HepG2 (cell line): ENCODE measurements around the gene STIP1. TPM values are rescaled to one million over a fixed set of nuclear protein-coding genes. Genes with fewer than 3 reads are reported as not detected.

Source experiments
- ATAC-seq: fragments of 200-7000 bp; cut with Tn5 transposase; 3 replicates; pipeline ENCODE4 v1.9.1; 2020; ENCODE audit warnings: mild to moderate bottlenecking, moderate library complexity
- Bru-seq: library from RNA; stranded (reverse); fragments of 400-500 nt; gene quantifications from one replicate; lab custom pipeline; 2021; lab: Mats Ljungman, UMichigan
- BruChase-seq, 2 experiments: library from RNA; stranded (reverse); fragments of 400-500 nt; gene quantifications; one replicate each; lab custom pipeline; 2021; lab: Mats Ljungman, UMichigan
- BruUV-seq: library from RNA; stranded (reverse); fragments of 400-500 nt; replicated peaks from 2 replicates; lab custom pipeline; 2021; lab: Mats Ljungman, UMichigan
- CTCF ChIA-PET: fragments of 300-600 bp; formaldehyde crosslinking; extraction: SDS; loops from one replicate; lab custom pipeline; 2021; ENCODE audit warnings: low total read pairs, inconsistent platforms, low intra/inter-chr PET ratio; lab: Yijun Ruan, JAX
- POLR2A ChIA-PET: fragments of 350-600 bp; sonication (Branson Sonifier 250); formaldehyde crosslinking; loops from one replicate; lab custom pipeline; 2020; ENCODE audit warnings: antibody characterized with exemption, inconsistent platforms; lab: Yijun Ruan, JAX
- DNase-seq: peaks from one replicate; pipeline ENCODE4 v3.0.0-alpha.2; 2015; ENCODE audit warnings: low spot score
- FAIRE-seq: peaks from 3 replicates; lab custom pipeline; 2011; peaks lifted over from hg19 to GRCh38; lab: Jason Lieb, UNC
- H2AFZ ChIP-seq: one replicate; pipeline ENCODE4 v1.6.1; 2011; ENCODE audit warnings: low read length, inconsistent platforms
- H3K27ac ChIP-seq: fragments of 300-600 bp; 3 replicates; pipeline ENCODE4 v1.8.0; 2011; ENCODE audit warnings: mixed run types, mild to moderate bottlenecking, mixed read lengths, low read length, inconsistent platforms; ENCODE audit not compliant: insufficient read depth; ENCODE audit errors: extremely low read length
- H3K27me3 ChIP-seq, 2 experiments: fragments of 200-600 bp in 1 of 2; 2 replicates in 1 of 2; 3 replicates in 1 of 2; pipeline versions ENCODE4 v1.6.0 to v1.8.0; 2011; ENCODE audit warnings: low read length in 2 of 2, mild to moderate bottlenecking in 2 of 2, moderate library complexity in 2 of 2, inconsistent platforms in 1 of 2; ENCODE audit not compliant: insufficient read depth in 2 of 2, control insufficient read depth in 1 of 2
- H3K36me3 ChIP-seq, 2 experiments: fragments of 200-600 bp in 1 of 2; replicated peaks in 1 of 2; 2 replicates in 1 of 2; 3 replicates in 1 of 2; pipeline versions ENCODE4 v1.5.1 to v1.8.0; 2011; ENCODE audit warnings: low read length in 2 of 2, inconsistent platforms in 1 of 2; ENCODE audit not compliant: insufficient read depth in 2 of 2, control insufficient read depth in 1 of 2
- H3K4me1 ChIP-seq: 2 replicates; pipeline ENCODE4 v1.5.1; 2012; ENCODE audit warnings: low read length, inconsistent platforms; ENCODE audit not compliant: insufficient read depth
- H3K4me2 ChIP-seq: 2 replicates; pipeline ENCODE4 v1.6.0; 2011; ENCODE audit warnings: low read depth, low read length, inconsistent platforms
- H3K4me3 ChIP-seq, 3 experiments: fragments of 200-600 bp in 1 of 3; sonication (generic), shearing (Covaris generic) in 1 of 3; replicated peaks in 1 of 3; 2 replicates each; pipeline ENCODE4 v1.5.1; 2011 to 2016; ENCODE audit warnings: low read length in 3 of 3, inconsistent platforms in 2 of 3, low read depth in 2 of 3, mild to moderate bottlenecking in 2 of 3, control low read depth in 1 of 3, mixed read lengths in 1 of 3; ENCODE audit not compliant: insufficient read depth in 1 of 3
- H3K79me2 ChIP-seq: one replicate; pipeline ENCODE4 v1.6.1; 2011; ENCODE audit warnings: low read length, inconsistent platforms; ENCODE audit not compliant: insufficient read depth
- H3K9ac ChIP-seq: 2 replicates; pipeline ENCODE4 v1.6.0; 2011; ENCODE audit warnings: mild to moderate bottlenecking, low read depth, low read length, inconsistent platforms; ENCODE audit not compliant: insufficient read depth
- H3K9me3 ChIP-seq: 2 replicates; pipeline ENCODE4 v1.5.1; 2012; ENCODE audit warnings: mild to moderate bottlenecking, low read length
- H4K20me1 ChIP-seq: 2 replicates; pipeline ENCODE4 v1.6.0; 2011; ENCODE audit warnings: inconsistent platforms, mild to moderate bottlenecking, low read length, moderate library complexity; ENCODE audit not compliant: insufficient read depth
- BRF2 ChIP-seq: sonication (generic); formaldehyde crosslinking; IDR thresholded peaks from 2 replicates; pipeline ENCODE4 v1.8.1; 2022; ENCODE audit warnings: mild to moderate bottlenecking, missing genetic modification reagents
- HNRNPK ChIP-seq: fragments of 200-400 bp; formaldehyde crosslinking; IDR thresholded peaks from 2 replicates; pipeline ENCODE4 v1.6.1; 2018; ENCODE audit warnings: low read length, low read depth, moderate library complexity, mild to moderate bottlenecking; ENCODE audit not compliant: poor library complexity, severe bottlenecking
- ISL2 ChIP-seq: sonication (generic); formaldehyde crosslinking; IDR thresholded peaks from 2 replicates; pipeline ENCODE4 v1.5.0; 2020; ENCODE audit warnings: missing genetic modification reagents
- MAZ ChIP-seq, 2 experiments: sonication (generic) in 1 of 2; formaldehyde crosslinking in 1 of 2; IDR thresholded peaks; 2 replicates each; pipeline versions ENCODE4 v1.5.0 to v1.6.1; 2012 to 2020; ENCODE audit warnings: low read depth in 2 of 2, mild to moderate bottlenecking in 2 of 2, borderline replicate concordance in 1 of 2, improper control_type of control experiment in 1 of 2, low read length in 1 of 2, missing genetic modification reagents in 1 of 2, moderate library complexity in 1 of 2
- SOX5 ChIP-seq: IDR thresholded peaks from 2 replicates; pipeline ENCODE4 v1.6.1; 2016; ENCODE audit warnings: borderline replicate concordance
- WIZ ChIP-seq: sonication (generic); formaldehyde crosslinking; IDR thresholded peaks from 2 replicates; pipeline ENCODE4 v1.5.1; 2020; ENCODE audit warnings: mild to moderate bottlenecking, missing genetic modification reagents
- ZBTB2 ChIP-seq: sonication (generic); formaldehyde crosslinking; IDR thresholded peaks from 2 replicates; pipeline ENCODE4 v1.8.0; 2022; ENCODE audit warnings: low read depth, missing genetic modification reagents
- ZNF430 ChIP-seq: sonication (generic); formaldehyde crosslinking; IDR thresholded peaks from 2 replicates; pipeline ENCODE4 v1.9.0; 2021; ENCODE audit warnings: mild to moderate bottlenecking, missing genetic modification reagents
- ZNF44 ChIP-seq: sonication (generic); formaldehyde crosslinking; IDR thresholded peaks from 2 replicates; pipeline ENCODE4 v1.5.1; 2020; ENCODE audit warnings: mild to moderate bottlenecking, missing genetic modification reagents
- ZNF562 ChIP-seq: sonication (generic); formaldehyde crosslinking; IDR thresholded peaks from 2 replicates; pipeline ENCODE4 v1.8.0; 2022; ENCODE audit warnings: missing genetic modification reagents, borderline replicate concordance
- ZNF704 ChIP-seq: sonication (generic); formaldehyde crosslinking; IDR thresholded peaks from 2 replicates; pipeline ENCODE4 v1.8.1; 2023; ENCODE audit warnings: mild to moderate bottlenecking, inconsistent platforms, moderate library complexity, missing genetic modification reagents, borderline replicate concordance
- ZNF709 ChIP-seq: sonication (generic); formaldehyde crosslinking; IDR thresholded peaks from 2 replicates; pipeline ENCODE4 v1.5.0; 2020; ENCODE audit warnings: mild to moderate bottlenecking, missing genetic modification reagents
- WGBS: methylation state at CpG from one replicate; pipeline ENCODE4 v1.1.6; 2017; ENCODE audit warnings: low lambda C conversion rate; 5-methylcytosine and 5-hydroxymethylcytosine counted together
- in situ Hi-C: cut with HindIII; loops from 2 replicates; pipeline ENCODE4 v1.10.0; 2017; ENCODE audit warnings: low pct_unique_long_range_greater_than_20kb; ENCODE audit not compliant: extremely low pct_ligation_motif_present
- intact Hi-C: fragments of 100-400 bp; cut with micrococcal nuclease; formaldehyde crosslinking; loops from one replicate; pipeline ENCODE4 v1.10.0; 2022; ENCODE audit not compliant: unreplicated experiment
- long read RNA-seq, 2 experiments: library from RNA in 1 of 2; library from polyadenylated mRNA in 1 of 2; stranded (forward) in 1 of 2; unstranded in 1 of 2; transcript quantifications; one replicate each; pipeline ENCODE4 v2.0.0, GENCODE V29; 2019 to 2022
- polyA minus RNA-seq, 3 experiments: library from RNA; depleted of rRNA, polyadenylated mRNA; stranded (reverse); fragments of >200 nt; gene quantifications; 2 replicates each; pipeline ENCODE4 v1.2.3, GENCODE V29; 2011; ENCODE audit warnings: low replicate concordance in 1 of 3
- polyA plus RNA-seq, 8 experiments: library from polyadenylated mRNA; depleted of rRNA in 3 of 8; stranded (reverse) in 7 of 8; unstranded in 1 of 8; fragments of >200 nt; fragmentation: Illumina TruSeq in 4 of 8; extraction: Trizol in 4 of 8; gene quantifications; 2 replicates each; pipeline versions ENCODE4 v1.2.1 to v1.2.3, GENCODE V29; 2011 to 2016; ENCODE audit warnings: low read depth in 4 of 8, missing spikeins in 1 of 8, mixed read lengths in 1 of 8; ENCODE audit not compliant: insufficient read depth in 1 of 8
- total RNA-seq, 5 experiments: library from RNA; depleted of rRNA; stranded (reverse); fragments of >200 nt; fragmentation: Illumina TruSeq; extraction: Trizol; gene quantifications; 2 replicates each; pipeline ENCODE4 v1.2.3, GENCODE V29; 2016; ENCODE audit warnings: low read depth in 1 of 5

Gene STIP1
- total RNA-seq (2016; rRNA removed; fragmentation: Illumina TruSeq; extraction: Trizol) (217 and 245 TPM in 2 replicates), polyA plus RNA-seq (2011; rRNA removed) (81.1 and 83.3 TPM in 2 replicates), polyA minus RNA-seq (2011; rRNA and poly(A)+ RNA removed; ENCODE audit: low replicate concordance) (195 and 711 TPM in 2 replicates), Bru-seq, nascent RNA (percentile 81 among the genes with signal in this experiment), BruChase-seq, experiment 1, labeled RNA remaining after a 6-hour chase (percentile 96 among the genes with signal in this experiment), BruChase-seq, experiment 2, labeled RNA remaining after a 2-hour chase (percentile 94 among the genes with signal in this experiment)
- 46.5 and 48.4 TPM in 2 replicates for total RNA-seq (2016; cell fraction: cytosol; rRNA removed; fragmentation: Illumina TruSeq; extraction: Trizol; ENCODE audit: low read depth)
- 218 and 244 TPM in 2 replicates for total RNA-seq (2016; cell fraction: insoluble cytoplasmic fraction; rRNA removed; fragmentation: Illumina TruSeq; extraction: Trizol)
- total RNA-seq (2016; cell fraction: membrane; rRNA removed; fragmentation: Illumina TruSeq; extraction: Trizol), result 61.0 and 67.1 TPM in 2 replicates
- 112 and 121 TPM in 2 replicates for total RNA-seq (2016; cell fraction: nucleus; rRNA removed; fragmentation: Illumina TruSeq; extraction: Trizol)
- 91.1 and 93.1 TPM in 2 replicates for polyA plus RNA-seq (2011; cell fraction: cytosol; rRNA removed)
- 60.8 and 70.1 TPM in 2 replicates for polyA plus RNA-seq (2011; cell fraction: nucleus; rRNA removed)
- 137 and 145 TPM in 2 replicates for polyA plus RNA-seq (2012)
- polyA plus RNA-seq (2016; cell fraction: cytosol; fragmentation: Illumina TruSeq; extraction: Trizol; ENCODE audit: low read depth), result 30.4 and 33.4 TPM in 2 replicates
- polyA plus RNA-seq (2016; cell fraction: insoluble cytoplasmic fraction; fragmentation: Illumina TruSeq; extraction: Trizol; ENCODE audit: low read depth), result 276 and 284 TPM in 2 replicates
- polyA plus RNA-seq (2016; cell fraction: membrane; fragmentation: Illumina TruSeq; extraction: Trizol; ENCODE audit: low read depth), result 43.9 and 49.3 TPM in 2 replicates
- polyA plus RNA-seq (2016; cell fraction: nucleus; fragmentation: Illumina TruSeq; extraction: Trizol; ENCODE audit: insufficient read depth, low read depth), result 175 and 176 TPM in 2 replicates
- polyA minus RNA-seq (2011; cell fraction: cytosol; rRNA and poly(A)+ RNA removed), result 90.4 and 98.8 TPM in 2 replicates
- 84.3 and 104 TPM in 2 replicates for polyA minus RNA-seq (2011; cell fraction: nucleus; rRNA and poly(A)+ RNA removed)
- long read RNA-seq, experiment 1, transcript STIP1-201 (14 exons, 2,196 nt), result major isoform, 151 of 204 reads
- long read RNA-seq, experiment 1, transcript STIP1-211 (5 exons, 772 nt), result minor isoform, 10 of 204 reads
- long read RNA-seq, experiment 1, partial matches to known transcripts, result 27 of 204 reads
- long read RNA-seq, experiment 1, other reads (novel, unspliced or antisense), result 15 of 204 reads
- long read RNA-seq, experiment 2, transcript STIP1-201 (14 exons, 2,196 nt), result major isoform, 227 of 420 reads
- long read RNA-seq, experiment 2, partial matches to known transcripts, result 126 of 420 reads
- long read RNA-seq, experiment 2, other reads (novel, unspliced or antisense), result 64 of 420 reads

GRCh38 chr11:64185693-64186491 is at the start of gene STIP1:
Gene STIP1 (plus strand): TSS chr11:64186171. CDS start chr11:64186262, 91 bp downstream.
- no TSS peak for BruUV-seq
- peak; percentile 92 for ATAC-seq
- Histone ChIP-seq H3K27me3 (no peaks in the 10 kb centered on the region), H3K9ac (peak within 1 kb of the TSS; percentile 80), H3K79me2 (peaks cover 6% of the 10 kb centered on the region), H2AFZ (no peak within 1 kb of the TSS), H4K20me1 (peaks cover 19% of the 10 kb centered on the region), H3K4me1 (peaks cover 51% of the 10 kb centered on the region), H3K4me3 (peak within 1 kb of the TSS; percentile 60 to 75 (median 60)), H3K36me3 (peaks cover 2 to 3% of the 10 kb centered on the region in 2 experiments; a peak in 2 of 5 replicates), H3K9me3 (no peaks in the 10 kb centered on the region), H3K4me2 (peak within 1 kb of the TSS; percentile 88), H3K27ac (peak within 1 kb of the TSS; percentile 83)
- ChIA-PET CTCF (no interaction called here), POLR2A (interaction anchor here (0.6 to 2.7 kb wide), 30 partner anchors 10 to 694 kb away, joined by 3 to 31 read pairs (median 6); partner anchors contain the start of genes BAD, ESRRA, FERMT3 and FKBP2)
- in situ Hi-C loops, result no loop called here
- intact Hi-C loops, result loop anchor here (5.0 to 10.0 kb wide), 2 partner anchors 56 to 119 kb away; partner anchors contain the start of genes CATSPERZ, ESRRA and FKBP2
- peak; percentile 99 for FAIRE-seq
- 0% methylated on average over 9 of the region's 74 CpGs for WGBS
- peak; percentile 100 for DNase-seq
- TF ChIP-seq BRF2 (CRISPR knock-in tag) (no peak), HNRNPK (no peak), SOX5 (CRISPR knock-in tag) (0 out of 2 replicates have a peak, but pooled peaks have one; percentile 43), MAZ (IDR thresholded peaks at IDR 0.05; ENCODE audit: borderline replicate concordance, low read depth, low read length) (no peak; the same call in 1 of the 2 replicates), MAZ (CRISPR knock-in tag; IDR thresholded peaks at IDR 0.05; ENCODE audit: low read depth) (no peak), WIZ (CRISPR knock-in tag) (no peak), ZNF709 (CRISPR knock-in tag) (no peak), ISL2 (CRISPR knock-in tag) (peak; percentile 45), ZNF44 (0 out of 2 replicates have a peak, but pooled peaks have one; percentile 3), ZNF704 (CRISPR knock-in tag) (no peak; the same call in 1 of the 2 replicates), ZNF562 (CRISPR knock-in tag) (no peak), ZNF430 (CRISPR knock-in tag) (no peak), ZBTB2 (CRISPR knock-in tag) (peak; percentile 66)
